T follicular helper cell (primary cell): ENCODE data around the gene NAXE.
"Not testable (repeated sequence)": the region's sequence is repeated elsewhere in the genome, so short reads cannot be mapped to it uniquely, and the experiment has no call there.

Experiments used
- DNase-seq: peaks from one replicate; pipeline ENCODE4 v3.0.0-alpha.2; 2020; ENCODE audit warnings: low read depth

Gene NAXE

DNA sequence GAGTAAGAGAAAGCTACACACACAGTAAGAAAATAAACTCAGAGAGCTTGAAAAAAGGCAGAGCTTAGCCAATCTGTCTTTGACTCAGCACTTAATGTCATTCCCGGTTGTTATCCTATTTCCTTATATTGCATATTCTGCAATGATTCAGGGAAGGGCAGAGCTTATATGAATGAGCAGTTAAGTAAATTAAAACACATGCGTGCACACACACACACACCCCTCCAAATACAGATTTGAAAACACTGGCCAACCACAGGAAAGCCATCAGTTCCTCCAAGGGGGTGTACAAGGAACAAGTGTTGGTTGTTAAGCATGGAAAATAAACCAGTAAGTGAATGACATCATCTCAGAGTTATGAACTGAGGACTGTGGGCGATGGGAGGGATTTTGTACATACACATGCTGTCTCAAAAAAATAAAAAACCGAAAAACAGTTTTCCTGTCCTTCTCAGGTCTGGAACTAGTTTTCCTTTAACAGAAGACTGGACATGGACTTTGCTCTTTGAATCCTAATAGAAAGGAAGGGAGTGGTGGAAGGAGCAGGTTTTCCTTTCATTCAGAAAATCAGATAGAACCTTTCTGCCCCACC is 20.2 kb upstream of the NAXE start:
- DNase-seq, result no peak

- DNase-seq, result peak; percentile 61
These were observed 19.5 kb upstream of the NAXE start, which contains the start of gene IQGAP3 for GRCh38 chr1:156571919-156572662. Gene IQGAP3, minus strand, starts transcription at chr1:156572565. Its CDS starts 36 bp downstream, at chr1:156572529.

DNA sequence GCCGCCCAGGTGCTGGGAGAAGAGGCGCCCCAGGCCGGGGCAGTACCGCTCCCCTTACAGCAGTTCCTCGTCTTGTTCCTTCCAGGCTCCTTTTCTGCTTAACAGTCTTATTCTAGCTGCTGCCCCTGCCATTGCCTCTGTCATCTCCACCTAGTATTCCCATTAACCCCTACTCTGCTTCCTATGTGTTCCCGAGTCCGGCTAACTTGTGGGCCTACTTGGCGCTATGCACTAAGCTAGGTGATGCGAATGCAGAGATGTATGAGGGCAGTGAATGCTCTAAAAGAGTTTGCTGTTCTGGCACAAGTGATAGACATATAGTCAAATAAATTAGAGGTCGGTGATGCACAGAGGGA is 18.9 kb upstream of the NAXE start:
- no peak for DNase-seq

- DNase-seq, result no peak
These were observed 17.4 kb upstream of the NAXE start for GRCh38 chr1:156574039-156574633.

GRCh38 chr1:156577550-156577949 is 14.0 kb upstream of the NAXE start:
- DNase-seq, result no peak

DNA sequence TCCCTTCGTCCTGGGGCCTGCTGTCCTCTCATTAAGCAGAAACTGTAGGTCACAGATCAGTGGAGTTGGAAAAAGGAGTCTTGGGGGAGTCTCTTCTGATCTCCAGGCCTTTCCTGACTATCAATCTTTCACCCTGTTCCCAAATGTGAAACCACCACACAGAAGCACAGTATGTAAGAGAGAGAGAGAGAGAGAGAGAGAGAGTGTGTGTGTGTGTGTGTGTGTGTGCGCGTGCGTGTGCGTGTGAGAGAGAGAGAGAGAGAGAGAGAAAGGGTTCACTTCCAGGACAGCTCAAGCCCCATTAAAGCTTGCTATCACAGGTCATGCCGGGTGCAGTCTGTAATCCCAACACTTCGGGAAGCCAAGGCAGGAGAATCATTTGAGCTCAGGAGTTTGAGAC is 13.5 kb upstream of the NAXE start:
- DNase-seq, result no peak

- DNase-seq, result no peak
These were observed 12.1 kb upstream of the NAXE start, which contains the start of gene TTC24 for GRCh38 chr1:156579472-156579871. Gene TTC24, plus strand, starts transcription at chr1:156579723. Its CDS starts 1,642 bp downstream, at chr1:156581365.

GRCh38 chr1:156581661-156582387 is 9.8 kb upstream of the NAXE start:
- no peak for DNase-seq

DNA sequence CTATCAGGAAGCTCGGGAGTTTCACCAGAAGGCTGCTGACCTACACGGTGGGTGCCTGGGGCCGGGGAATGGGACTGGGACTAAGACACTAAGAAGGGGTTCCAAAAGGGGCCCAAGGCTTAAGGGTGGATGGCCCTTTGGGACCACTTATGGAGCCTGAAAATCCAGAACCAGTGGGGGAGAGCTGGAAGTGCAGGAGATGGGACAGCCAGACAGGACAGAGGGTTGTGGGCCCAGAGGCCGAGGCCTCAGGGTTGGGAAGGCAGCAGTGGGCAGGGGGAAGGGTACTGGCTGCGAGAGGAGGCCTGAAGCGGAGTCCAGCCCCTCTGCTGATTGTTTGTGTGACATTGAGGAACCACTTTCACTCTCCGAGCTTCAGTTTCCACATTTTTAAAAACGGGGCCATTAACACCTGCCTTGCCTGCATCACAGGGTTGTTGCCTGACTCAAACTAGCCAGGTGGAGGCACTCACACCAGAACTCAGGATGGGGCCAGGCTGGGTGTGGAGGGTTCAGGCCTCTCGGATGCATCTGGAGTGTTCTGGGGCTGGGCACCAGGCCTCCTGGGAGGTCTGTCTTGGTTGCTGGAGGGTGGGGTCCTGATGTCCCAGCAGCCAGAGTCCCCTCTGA is 9.1 kb upstream of the NAXE start:
- DNase-seq, result no peak

- DNase-seq, result peak; percentile 67
These were observed 7.6 kb upstream of the NAXE start for GRCh38 chr1:156583821-156584622.

- no peak for DNase-seq
These were observed 6.8 kb upstream of the NAXE start for GRCh38 chr1:156584813-156585212.

GRCh38 chr1:156586323-156586722 is 5.3 kb upstream of the NAXE start:
- DNase-seq, result no peak

- no peak for DNase-seq
These were observed 4.6 kb upstream of the NAXE start for GRCh38 chr1:156586892-156587477.

DNA sequence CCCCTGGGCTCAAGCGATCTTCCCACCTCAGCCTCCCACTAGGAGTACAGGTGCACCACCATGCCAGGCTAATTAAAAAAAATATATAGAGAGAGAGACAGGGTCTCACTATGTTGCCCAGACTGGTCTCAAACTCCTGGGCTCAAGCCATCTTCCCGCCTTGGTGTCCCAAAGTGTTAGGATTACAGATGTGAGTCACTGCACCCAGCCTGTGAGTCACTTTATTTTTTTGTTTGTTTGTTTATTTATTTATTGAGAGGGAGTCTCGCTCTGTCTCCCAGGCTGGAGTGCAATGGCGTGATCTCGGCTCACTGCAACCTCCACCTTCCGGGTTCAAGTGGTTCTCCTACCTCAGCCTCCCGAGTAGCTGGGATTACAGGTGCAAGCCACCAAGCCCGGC is 3.6 kb upstream of the NAXE start:
- not testable (repeated sequence) for DNase-seq

- DNase-seq, result no peak
These were observed 2.0 kb upstream of the NAXE start for GRCh38 chr1:156589546-156589945.

GRCh38 chr1:156590326-156591180 is 1.0 kb upstream of the NAXE start:
- DNase-seq, result no peak

GRCh38 chr1:156591181-156591431 is 470 bp upstream of the NAXE start:
- no peak for DNase-seq

- no peak for DNase-seq
These were observed 758 bp downstream of the NAXE start for GRCh38 chr1:156592158-156592909.

GRCh38 chr1:156592910-156593660 is 1.5 kb downstream of the NAXE start:
- DNase-seq, result no peak
